Measurements from ENCODE around the gene UMODL1.

DNA sequence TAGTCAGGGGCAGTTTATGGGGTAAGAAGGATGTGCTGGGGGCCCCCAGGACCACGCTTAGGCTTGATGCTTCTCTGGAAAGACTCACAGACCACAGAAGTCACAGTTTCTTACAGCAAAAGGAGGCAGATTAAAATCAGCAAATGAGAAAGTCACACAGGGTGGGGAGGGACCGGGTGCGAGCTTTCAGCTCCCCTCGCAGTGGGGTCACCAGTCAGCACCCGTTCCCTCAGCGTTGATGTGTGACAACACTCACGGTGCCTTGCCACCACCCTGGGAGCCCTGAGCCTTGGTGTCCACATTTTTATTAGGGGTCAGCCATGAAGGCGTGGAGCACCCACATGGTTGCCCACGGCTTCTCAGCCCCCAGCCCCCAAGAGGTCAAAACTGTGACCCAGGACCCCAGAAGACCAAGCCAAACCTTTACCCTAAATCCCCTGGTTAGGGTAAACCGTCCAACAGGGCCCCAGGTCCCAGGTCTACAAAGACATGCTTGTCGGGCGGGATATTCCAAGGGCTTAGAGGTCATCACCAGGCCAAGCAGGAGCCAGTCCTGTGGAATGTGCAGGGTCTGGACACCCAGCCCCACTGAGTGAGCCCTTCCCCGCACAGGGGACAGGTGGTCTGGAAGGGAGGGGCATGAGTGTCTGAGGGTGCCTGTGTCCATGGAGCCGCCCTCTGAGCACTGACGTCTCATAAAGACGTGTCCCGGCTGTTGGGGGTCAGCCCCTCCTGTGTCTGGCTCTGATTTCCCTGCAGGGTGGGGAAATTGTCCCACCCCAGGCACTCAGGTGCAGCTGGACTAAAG is 83.3 kb downstream of the UMODL1 start:
- TF ChIP-seq POLR2A (IDR thresholded peaks at IDR 0.05; ENCODE audit: low read length) (no peak), GATA1 (IDR thresholded peaks at IDR 0.05; ENCODE audit: low read depth, low read length) (no peak)

Measured in erythroblast (primary cell).